ENCODE measurements around the gene ENO3.
A peak's percentile ranks its signal among the peaks of the same experiment; 100 is the strongest.
"Not testable (repeated sequence)": the region's sequence is repeated elsewhere in the genome, so short reads cannot be mapped to it uniquely, and the experiment has no call there.

Gene ENO3

DNA sequence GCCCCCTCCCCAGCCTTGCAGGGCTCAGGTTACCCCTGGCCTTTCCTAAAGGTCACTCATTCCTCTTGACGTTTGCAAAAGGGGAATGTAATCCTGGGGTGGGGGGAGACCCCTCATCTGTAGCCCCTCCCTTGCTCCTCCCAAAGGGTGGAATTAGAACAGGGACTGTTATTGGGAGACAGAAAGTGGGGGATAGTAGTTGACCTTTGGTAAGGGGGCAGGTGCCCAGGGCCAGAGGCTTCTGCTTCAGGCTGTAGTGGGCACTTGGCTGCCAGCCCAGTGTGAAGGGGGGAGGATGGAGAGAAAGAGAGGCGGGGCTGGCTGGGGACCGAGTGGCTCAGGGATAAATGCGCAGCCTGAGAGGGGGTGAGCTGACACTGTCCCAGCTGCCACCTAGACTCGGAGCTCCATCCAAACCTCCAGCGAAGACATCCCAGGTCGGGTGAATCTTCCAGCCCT is at the start of gene ENO3:
Gene ENO3, plus strand, starts transcription at position 374 of the 459 bp plus-strand sequence. CDS start 711 bp downstream, outside the sequence.
- DNase-seq (ENCODE audit: low read depth) = no peak

DNA sequence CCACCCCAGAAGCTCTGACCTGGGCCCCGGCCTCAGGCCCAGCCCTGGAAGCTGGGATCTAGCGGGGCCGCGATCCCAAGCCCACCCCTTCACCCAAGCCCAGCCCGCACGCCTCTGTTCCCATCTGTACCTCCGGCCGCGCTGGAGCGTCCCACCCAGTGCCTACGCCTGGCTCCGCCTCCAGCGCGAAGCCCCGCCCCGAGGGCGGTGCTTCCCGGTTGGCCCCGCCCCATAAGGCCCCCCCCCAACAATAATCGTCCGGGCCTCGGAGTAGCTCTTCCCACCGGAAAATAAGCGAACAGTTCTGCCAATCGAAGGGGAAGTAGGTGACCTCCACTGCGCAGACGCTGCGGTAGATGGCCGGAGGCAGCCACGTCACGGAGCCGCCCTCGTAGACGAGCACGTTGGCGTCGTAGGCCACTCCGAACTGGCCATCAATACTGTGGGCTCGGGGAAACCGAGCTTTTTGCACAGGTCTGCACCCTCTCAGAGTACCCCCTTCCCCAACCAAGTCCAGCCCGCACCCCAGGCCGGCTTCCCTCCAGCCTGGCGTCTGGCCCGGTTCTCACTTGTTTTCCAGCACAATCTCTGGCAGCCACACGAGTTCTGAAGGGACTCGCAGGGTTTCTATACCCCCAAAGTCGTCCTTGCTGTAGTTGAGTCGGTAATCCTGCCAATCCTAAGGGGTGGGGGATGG is 49.1 kb upstream of the ENO3 start:
- no peak for DNase-seq (ENCODE audit: low read depth)

DNA sequence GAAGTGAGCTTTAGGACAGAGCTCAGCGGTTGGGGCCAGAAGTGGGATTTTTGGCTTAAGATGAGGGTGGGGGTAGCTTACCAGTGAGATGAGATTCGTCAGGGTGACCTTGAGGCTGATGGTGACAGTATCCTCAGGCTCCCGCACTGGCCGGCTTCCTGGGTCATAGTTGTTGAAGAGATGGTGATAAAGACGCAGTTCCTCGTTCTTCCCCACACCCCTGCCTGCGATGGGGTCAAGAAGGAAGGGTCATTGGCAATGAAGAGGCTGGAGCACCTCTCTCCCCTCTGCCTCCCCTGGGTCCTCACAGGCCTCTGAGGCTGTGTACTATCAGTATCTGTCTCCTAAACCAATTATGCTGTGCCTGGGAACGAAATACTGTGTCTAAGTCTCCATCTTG is 48.4 kb upstream of the ENO3 start:
- no peak for DNase-seq (ENCODE audit: low read depth)

DNA sequence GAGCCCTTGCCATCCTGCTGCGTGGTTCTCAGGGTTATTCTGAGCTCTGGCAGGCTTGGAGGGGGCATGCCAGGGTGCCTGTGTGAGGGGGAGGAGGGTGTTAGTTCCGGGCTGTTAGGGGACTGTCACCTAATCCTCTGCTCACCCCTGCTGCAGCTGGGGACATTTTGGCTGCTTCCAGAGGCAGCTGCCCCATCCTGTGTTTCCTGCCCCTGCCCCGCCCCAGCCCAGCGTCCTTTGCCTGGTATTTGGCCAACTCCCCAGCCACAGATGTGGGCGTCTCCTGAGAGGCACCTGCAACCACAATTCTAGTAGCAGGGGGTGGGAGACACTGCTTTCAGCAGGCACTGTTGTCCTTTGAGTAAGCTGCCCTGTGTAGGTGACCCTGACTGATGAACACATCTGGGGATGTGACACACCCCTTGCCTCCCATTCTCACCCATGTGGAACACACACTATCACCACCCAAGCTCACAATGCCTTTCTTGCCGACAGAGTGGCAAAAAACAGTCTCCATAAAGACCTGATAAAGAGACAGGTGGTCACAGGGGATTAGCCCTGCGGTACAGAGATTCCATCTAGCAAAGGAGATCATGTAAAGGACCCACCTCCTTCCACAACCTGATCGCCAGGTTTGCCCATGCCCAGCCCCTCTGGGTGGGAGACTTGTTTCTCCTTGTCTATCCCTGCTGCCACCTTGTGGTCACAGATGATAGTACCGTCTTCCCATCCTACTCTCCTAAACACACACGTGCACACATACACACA is 47.7 kb upstream of the ENO3 start, which contains the start of gene CHRNE:
Gene CHRNE, minus strand, starts transcription at position 48 of the 768 bp plus-strand sequence. Its CDS starts 35 bp downstream, at position 13.
- DNase-seq (ENCODE audit: low read depth) = peak; percentile 47

DNA sequence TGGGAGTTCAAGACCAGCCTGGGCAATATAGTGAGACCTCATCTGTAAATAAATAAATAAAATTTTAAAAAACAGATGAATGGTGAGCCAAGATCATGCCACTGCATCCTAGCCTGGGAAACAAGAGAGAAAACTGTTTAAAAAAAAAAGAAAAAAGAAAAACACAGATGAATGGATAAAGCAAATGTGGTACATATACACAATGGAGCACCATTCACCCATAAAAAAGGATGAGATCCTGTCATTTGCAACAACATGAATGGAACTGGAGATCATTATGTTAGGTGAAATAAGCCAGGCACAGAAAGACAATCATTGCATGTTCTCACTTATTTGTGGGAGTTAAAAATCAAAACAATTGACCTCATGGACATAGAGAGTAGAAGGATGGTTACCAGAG is 44.3 kb upstream of the ENO3 start:
- not testable (repeated sequence) for DNase-seq (ENCODE audit: low read depth)

DNA sequence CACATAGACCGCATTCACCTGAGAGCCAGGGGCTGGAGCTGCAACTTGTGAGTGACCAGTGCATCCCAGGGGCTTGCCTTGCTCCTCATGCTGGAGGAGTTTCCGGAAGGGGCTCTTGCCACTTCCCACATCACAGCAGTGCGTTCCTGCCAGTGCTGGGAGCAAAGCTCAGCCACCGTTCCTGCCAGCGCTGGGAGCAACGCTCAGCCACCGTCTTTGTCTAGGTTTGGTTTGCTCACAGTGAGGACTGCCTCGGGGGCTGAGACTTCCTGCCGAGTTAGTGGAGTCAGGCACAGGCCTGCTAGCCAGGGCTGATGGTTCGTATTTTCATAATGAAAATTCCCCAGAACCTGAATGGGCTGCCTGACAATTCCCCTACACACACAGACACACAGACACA is 42.6 kb upstream of the ENO3 start:
- DNase-seq (ENCODE audit: low read depth) = no peak

DNA sequence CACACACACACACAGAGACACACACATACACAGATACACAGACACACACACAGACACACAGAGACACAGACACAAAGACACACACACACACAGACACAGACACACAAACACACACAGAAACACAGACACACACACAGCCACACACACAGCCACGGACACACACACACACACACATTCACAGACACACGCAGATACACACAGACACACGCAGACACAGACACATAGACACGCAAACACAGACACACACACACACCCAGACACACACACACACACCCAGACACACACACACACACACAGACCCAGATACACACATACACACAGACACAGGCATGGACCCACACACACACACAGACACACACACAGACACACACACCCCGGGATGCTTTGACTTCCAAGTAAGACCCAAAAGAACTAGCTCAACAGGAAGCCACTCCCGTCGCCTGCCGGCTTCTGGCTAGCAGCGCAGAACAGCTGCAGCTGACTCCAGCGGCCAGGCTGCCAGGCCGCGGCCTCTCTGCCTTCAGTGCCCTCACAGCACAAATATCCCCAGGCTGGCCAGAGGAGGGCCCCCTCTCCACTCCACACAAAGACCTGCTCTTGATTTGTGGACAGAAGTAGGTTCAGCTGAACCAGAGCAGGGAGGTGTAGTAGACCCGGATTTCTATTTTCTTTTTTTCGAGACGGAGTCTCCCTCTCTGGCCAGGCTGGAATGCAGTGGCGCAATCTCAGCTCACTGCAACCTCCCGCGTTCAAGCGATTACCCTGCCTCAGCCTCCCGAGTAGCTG is 42.0 kb upstream of the ENO3 start:
- peak; percentile 60 for DNase-seq (ENCODE audit: low read depth)

DNA sequence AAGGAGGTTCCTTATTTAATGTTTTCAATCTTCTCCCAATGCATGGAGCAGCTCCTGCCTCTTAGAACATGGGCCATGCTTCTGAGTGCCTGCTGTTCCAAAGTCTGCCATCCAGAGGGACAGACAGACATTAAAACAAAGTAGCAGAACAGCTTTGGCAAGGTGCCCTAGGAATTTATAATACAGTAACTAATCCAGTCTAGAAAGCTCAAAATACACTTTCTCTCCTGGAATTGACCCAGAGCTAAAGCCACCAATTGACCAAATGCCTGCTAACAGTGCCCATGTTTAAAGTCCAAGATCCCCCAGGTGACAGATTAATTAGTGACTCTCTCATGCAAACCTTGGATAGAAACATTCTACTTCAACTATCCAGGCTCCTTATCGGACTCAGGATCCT is 36.9 kb upstream of the ENO3 start:
- DNase-seq (ENCODE audit: low read depth) = no peak

DNA sequence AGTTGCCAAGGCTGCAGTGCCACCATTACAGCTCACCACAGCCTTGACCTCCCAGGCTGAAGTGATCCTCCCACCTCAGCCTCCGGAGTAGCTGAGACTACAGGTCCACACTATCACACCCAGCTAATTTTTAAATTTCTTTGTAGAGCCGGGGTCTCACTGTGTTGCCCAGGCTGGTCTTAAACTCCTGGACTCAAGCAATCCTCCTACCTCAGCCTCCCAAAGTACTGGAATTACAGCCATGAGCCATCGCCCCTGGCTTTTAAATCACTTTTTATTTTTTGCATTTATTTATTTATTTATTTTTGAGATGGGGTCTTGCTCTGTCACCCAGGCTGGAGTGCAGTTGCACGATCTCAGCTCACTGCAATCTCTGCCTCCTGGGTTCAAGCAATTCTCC is 36.4 kb upstream of the ENO3 start:
- not testable (repeated sequence) for DNase-seq (ENCODE audit: low read depth)

DNA sequence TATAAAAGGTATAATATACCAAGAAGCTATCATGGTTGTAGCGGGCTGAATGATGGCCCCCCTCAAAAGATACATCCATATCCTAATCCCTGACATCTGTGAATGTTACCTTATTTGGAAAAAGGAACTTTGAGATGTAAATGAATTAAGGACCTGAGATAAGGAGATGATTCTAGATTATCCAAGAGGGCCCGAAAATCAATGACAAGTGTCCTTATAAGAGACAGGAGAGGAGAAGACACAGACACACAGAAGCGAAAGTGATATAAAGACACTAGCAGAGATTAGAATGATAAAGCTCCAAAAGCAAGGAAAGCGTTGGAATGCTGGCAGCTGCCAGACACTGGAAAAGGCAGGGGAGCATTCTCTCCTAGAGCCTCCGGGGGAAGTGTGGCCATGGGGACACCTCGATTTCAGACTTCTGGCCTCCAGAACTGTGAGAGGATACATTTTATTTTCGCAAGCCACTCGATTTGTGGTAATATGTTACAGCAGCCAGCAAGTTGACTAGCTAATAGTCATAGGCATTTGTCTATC is 31.3 kb upstream of the ENO3 start:
- DNase-seq (ENCODE audit: low read depth) = no peak

DNA sequence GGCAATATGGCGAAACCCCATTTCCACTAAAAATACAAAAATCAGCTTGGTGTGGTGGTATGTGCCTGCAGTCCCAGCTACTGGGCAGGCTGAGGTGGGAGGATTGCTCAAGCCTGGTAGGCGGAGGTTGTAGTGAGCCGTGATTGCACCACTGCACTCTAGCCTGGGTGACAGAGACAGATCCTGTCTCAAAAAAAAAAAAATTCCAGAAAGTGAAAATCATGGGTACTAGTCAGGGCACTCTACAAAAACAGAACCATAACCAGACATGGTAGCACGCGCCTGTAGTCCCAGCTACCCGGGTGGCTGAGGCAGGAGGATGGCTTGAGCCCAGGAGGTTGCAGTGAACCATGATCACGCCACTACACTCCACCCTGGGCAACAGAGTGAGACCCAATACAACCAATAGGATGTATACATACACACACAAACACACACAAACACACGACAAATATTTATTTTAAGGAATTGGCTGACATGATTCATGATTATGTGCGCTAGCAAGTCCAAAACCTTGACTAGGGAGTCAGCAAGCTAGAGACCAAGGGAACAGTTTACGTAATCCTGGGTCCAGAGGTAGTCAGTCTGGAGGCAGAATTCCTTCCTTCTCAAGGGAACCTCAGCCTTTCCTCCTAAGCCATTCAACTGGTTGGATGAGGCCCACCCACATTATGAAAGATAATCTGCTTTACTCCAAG is 30.4 kb upstream of the ENO3 start:
- DNase-seq (ENCODE audit: low read depth) = no peak

DNA sequence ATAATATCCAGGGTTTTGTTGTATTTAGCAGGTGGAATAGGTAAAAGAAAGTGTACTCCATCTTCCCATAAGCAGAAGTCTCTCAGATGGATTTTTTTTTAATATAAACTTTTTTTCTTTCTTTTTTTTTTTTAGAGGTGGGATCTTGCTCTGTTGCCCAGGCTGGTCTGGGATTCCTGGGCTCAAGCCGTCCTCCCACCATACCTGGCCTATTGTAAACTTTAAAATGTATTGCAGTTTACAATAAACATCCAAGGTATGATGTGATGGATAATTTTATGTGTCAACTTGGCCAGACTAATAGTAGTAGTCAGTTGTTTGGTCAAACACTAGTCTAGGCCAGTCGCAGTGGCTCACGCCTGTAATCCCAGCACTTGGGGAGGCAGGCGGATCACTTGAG is 29.6 kb upstream of the ENO3 start:
- DNase-seq (ENCODE audit: low read depth) = no peak

DNA sequence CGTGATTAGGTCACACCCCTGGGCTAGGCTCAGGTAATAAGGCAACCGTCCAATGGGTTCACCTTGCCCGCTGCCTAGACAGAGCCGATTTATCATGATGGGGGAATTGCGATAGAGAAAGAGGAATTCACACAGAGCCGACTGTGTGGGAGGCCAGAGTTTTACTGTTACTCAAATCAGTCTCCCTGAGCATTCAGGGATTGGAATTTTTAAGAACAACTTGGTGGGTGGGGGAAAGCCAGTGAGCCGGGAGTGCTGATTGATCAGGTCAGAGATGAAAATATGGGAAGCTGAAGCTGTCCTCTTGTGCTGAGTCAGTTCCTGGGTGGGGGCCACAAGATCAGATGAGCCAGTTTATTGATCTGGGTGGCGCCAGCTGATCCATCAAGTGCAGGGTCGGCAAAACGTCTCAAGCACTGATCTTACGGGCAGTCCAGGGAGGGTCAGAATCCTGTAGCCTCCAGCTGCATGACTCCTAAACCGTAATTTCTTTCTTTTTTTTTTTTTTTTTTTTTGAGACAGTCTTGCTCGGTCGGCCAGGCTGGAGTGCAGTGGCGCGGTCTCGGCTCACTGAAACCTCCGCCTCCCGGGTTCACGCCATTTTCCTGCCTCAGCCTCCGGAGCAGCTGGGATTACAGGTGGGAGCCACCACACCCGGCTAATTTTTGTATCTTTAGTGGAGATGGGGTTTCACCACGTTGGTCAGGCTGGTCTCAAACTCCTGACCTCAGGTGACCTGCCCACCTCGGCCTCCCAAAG is 24.2 kb upstream of the ENO3 start:
- DNase-seq (ENCODE audit: low read depth) = not testable (repeated sequence)

DNA sequence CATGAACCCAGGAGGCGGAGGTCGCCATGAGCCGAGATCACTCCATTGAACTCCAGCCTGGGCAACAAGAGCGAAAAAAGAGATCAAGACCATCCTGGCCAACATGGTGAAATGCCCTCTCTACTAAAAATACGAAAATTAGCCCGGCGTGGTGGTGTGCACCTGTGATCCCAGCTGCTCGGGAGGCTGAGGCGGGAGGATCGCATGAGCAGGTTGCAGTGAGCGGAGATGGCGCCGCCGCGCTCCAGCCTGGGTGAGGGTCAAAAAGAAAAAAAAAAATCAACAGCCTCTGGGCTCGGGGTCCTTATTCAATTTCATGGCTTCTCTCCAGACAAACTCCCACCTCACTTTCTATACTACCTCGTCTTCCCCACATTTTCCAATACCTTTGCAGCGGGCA is 22.0 kb upstream of the ENO3 start:
- DNase-seq (ENCODE audit: low read depth) = no peak

DNA sequence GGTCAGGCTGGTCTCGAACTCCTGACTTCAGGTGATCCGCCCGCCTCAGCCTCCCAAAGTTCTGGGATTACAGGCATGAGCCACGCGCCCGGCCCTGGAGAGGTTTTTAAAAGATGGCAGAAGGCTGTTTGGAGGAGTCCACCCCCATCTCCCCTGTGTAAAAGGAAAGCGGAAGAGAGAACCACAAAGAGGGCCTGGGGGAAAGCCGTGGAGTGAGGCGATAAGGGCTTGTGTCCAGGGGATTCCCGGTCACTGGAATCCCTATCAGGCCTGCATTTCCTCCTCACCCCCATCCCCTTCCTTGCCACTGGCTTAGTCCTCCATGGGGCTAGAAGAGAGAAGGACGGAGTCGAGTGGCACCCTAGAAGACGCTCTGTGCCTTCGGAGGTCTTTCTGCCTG is 19.0 kb upstream of the ENO3 start, which contains the start of gene GP1BA:
Gene GP1BA, plus strand, starts transcription at position 315 of the 400 bp plus-strand sequence. CDS start 328 bp downstream, outside the sequence.
- DNase-seq (ENCODE audit: low read depth) = no peak

DNA sequence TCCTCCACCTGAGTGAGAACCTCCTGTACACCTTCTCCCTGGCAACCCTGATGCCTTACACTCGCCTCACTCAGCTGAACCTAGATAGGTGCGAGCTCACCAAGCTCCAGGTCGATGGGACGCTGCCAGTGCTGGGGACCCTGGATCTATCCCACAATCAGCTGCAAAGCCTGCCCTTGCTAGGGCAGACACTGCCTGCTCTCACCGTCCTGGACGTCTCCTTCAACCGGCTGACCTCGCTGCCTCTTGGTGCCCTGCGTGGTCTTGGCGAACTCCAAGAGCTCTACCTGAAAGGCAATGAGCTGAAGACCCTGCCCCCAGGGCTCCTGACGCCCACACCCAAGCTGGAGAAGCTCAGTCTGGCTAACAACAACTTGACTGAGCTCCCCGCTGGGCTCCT is 18.2 kb upstream of the ENO3 start:
- DNase-seq (ENCODE audit: low read depth) = no peak

DNA sequence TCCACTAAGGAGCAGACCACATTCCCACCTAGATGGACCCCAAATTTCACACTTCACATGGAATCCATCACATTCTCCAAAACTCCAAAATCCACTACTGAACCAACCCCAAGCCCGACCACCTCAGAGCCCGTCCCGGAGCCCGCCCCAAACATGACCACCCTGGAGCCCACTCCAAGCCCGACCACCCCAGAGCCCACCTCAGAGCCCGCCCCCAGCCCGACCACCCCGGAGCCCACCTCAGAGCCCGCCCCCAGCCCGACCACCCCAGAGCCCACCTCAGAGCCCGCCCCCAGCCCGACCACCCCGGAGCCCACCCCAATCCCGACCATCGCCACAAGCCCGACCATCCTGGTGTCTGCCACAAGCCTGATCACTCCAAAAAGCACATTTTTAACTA is 17.3 kb upstream of the ENO3 start:
- no peak for DNase-seq (ENCODE audit: low read depth)

DNA sequence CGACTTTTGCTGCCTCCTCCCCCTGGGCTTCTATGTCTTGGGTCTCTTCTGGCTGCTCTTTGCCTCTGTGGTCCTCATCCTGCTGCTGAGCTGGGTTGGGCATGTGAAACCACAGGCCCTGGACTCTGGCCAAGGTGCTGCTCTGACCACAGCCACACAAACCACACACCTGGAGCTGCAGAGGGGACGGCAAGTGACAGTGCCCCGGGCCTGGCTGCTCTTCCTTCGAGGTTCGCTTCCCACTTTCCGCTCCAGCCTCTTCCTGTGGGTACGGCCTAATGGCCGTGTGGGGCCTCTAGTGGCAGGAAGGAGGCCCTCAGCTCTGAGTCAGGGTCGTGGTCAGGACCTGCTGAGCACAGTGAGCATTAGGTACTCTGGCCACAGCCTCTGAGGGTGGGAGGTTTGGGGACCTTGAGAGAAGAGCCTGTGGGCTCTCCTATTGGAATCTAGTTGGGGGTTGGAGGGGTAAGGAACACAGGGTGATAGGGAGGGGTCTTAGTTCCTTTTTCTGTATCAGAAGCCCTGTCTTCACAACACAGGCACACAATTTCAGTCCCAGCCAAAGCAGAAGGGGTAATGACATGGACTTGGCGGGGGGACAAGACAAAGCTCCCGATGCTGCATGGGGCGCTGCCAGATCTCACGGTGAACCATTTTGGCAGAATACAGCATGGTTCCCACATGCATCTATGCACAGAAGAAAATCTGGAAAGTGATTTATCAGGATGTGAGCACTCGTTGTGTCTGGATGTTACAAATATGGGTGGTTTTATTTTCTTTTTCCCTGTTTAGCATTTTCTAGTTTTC is 16.5 kb upstream of the ENO3 start:
- DNase-seq (ENCODE audit: low read depth) = no peak

DNA sequence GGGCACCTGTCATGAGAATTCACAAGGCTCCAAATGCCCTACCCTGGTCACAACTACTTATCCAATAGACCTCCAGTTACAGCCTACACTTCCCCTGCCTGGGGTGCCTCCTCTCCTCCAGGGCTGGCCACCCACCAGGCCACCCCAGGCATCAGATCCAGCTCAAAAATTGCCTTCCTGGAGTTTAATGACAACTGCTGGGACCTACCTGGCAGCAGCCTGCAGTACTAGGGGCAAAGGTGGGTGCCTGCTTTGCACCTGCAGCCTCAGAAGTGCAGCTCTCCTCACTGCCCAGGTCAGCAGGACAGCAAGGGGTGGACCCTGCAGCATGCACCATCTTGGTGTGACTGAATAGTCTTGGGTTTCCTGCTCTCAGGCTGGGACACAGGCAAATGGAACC is 15.3 kb upstream of the ENO3 start:
- no peak for DNase-seq (ENCODE audit: low read depth)

DNA sequence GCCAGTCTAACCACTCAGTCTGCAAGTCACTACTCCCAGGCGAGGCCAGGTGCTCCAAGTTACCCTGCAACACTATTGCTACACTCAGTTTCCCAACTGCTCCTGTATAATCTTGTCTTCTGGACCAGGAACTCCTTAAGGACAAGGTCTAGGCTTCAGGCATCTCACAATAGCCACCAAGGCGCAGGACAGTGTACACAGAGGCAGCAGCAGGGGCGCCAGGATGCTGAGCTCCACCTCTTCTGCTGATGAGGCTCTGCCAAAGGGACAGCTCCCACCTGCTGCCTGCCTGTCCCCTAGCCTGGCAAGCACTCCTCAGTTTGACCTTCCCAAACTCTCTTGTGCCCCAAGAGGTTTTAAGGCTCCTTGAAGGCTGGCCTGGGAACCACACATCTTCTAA is 14.5 kb upstream of the ENO3 start:
- no peak for DNase-seq (ENCODE audit: low read depth)
